Measurements from ENCODE around the gene ALPK3. TPM values are rescaled to one million over a fixed set of nuclear protein-coding genes. Genes with fewer than 3 reads are reported as not detected.

The ALPK3 gene
- total and polyA plus RNA-seq, 4 experiments from 2014 or later = 0.01 to 0.58 (median 0.26) TPM; not detected in 1

GRCh38 chr15:84797801-84798200 is 19.4 kb upstream of the ALPK3 start:
- Histone ChIP-seq H3K27me3 (ENCODE audit: insufficient read depth, low read length) (no peaks in the 10 kb centered on the region), H3K36me3 (ENCODE audit: insufficient read depth, low read length) (peaks cover 50% of the 10 kb centered on the region), H3K27ac (ENCODE audit: low read depth, low read length) (no peak overlapping the region), H3K4me3 (ENCODE audit: low read length in 2 of 2) (no peak overlapping the region), H3K9me3 (ENCODE audit: control insufficient read depth in 1 of 2, low read length in 2 of 2) (no peaks in the 10 kb centered on the region), H3K4me1 (ENCODE audit: insufficient read depth, low read length) (no peaks in the 10 kb centered on the region)
- ChIA-PET POLR2A (ENCODE audit: partially characterized antibody) (no interaction called here), CTCF (ENCODE audit: partially characterized antibody) (no interaction called here)
- Mint-ChIP-seq H3K9me3 (no peaks in the 10 kb centered on the region), H3K27ac (no peak overlapping the region), H3K4me1 (peaks cover 0 to 2% (median under 1%) of the 10 kb centered on the region in 4 donors), H3K36me3 (peaks cover 45 to 68% of the 10 kb centered on the region in 2 donors), H3K27me3 (no peaks in the 10 kb centered on the region), H3K4me3 (no peak overlapping the region)
- no peak for DNase-seq
- intact Hi-C loops (cut with micrococcal nuclease) = no loop called here

GRCh38 chr15:84798436-84798946 is 18.7 kb upstream of the ALPK3 start:
- DNase-seq = no peak
- Mint-ChIP-seq H3K27me3 (no peaks in the 10 kb centered on the region), H3K9me3 (no peaks in the 10 kb centered on the region), H3K4me3 (no peak overlapping the region), H3K36me3 (peaks cover 50 to 73% of the 10 kb centered on the region in 2 donors), H3K4me1 (peaks cover 0 to 2% (median under 1%) of the 10 kb centered on the region in 4 donors), H3K27ac (peak overlapping the region in 2 of 7 donors; percentile 13 to 30)
- POLR2A ChIA-PET (ENCODE audit: partially characterized antibody) = no interaction called here
- Histone ChIP-seq H3K9me3 (ENCODE audit: control insufficient read depth in 1 of 2, low read length in 2 of 2) (no peaks in the 10 kb centered on the region), H3K4me1 (ENCODE audit: insufficient read depth, low read length) (no peaks in the 10 kb centered on the region), H3K27me3 (ENCODE audit: insufficient read depth, low read length) (no peaks in the 10 kb centered on the region), H3K36me3 (ENCODE audit: insufficient read depth, low read length) (peaks cover 55% of the 10 kb centered on the region), H3K27ac (ENCODE audit: low read depth, low read length) (no peak overlapping the region), H3K4me3 (ENCODE audit: low read length in 2 of 2) (no peak overlapping the region)
- CTCF ChIA-PET (ENCODE audit: partially characterized antibody) = no interaction called here
- intact Hi-C loops (cut with micrococcal nuclease) = no loop called here

GRCh38 chr15:84799511-84800187 is 17.5 kb upstream of the ALPK3 start:
- Histone ChIP-seq H3K27me3 (ENCODE audit: insufficient read depth, low read length) (no peaks in the 10 kb centered on the region), H3K27ac (ENCODE audit: low read depth, low read length) (no peak overlapping the region), H3K36me3 (ENCODE audit: insufficient read depth, low read length) (peaks cover 65% of the 10 kb centered on the region), H3K9me3 (ENCODE audit: control insufficient read depth in 1 of 2, low read length in 2 of 2) (no peaks in the 10 kb centered on the region), H3K4me1 (ENCODE audit: insufficient read depth, low read length) (no peaks in the 10 kb centered on the region), H3K4me3 (ENCODE audit: low read length in 2 of 2) (no peak overlapping the region)
- Mint-ChIP-seq H3K27ac (no peak overlapping the region), H3K36me3 (peaks cover 54 to 71% of the 10 kb centered on the region in 2 donors), H3K4me3 (no peak overlapping the region), H3K9me3 (no peaks in the 10 kb centered on the region), H3K27me3 (no peaks in the 10 kb centered on the region), H3K4me1 (peaks cover 0 to 2% (median under 1%) of the 10 kb centered on the region in 4 donors)
- CTCF ChIA-PET (ENCODE audit: partially characterized antibody) = no interaction called here
- no peak for DNase-seq
- intact Hi-C loops (cut with micrococcal nuclease) = no loop called here
- POLR2A ChIA-PET (ENCODE audit: partially characterized antibody) = no interaction called here

GRCh38 chr15:84800365-84800806 is 16.8 kb upstream of the ALPK3 start:
- ChIA-PET CTCF (ENCODE audit: partially characterized antibody) (no interaction called here), POLR2A (ENCODE audit: partially characterized antibody) (no interaction called here)
- Mint-ChIP-seq H3K36me3 (peaks cover 55 to 74% of the 10 kb centered on the region in 2 donors), H3K27me3 (no peaks in the 10 kb centered on the region), H3K4me1 (peaks cover 0 to 2% (median under 1%) of the 10 kb centered on the region in 4 donors), H3K27ac (peak overlapping the region in 1 of 7 donors; percentile 70), H3K9me3 (no peaks in the 10 kb centered on the region), H3K4me3 (no peak overlapping the region)
- Histone ChIP-seq H3K27ac (ENCODE audit: low read depth, low read length) (no peak overlapping the region), H3K4me3 (ENCODE audit: low read length in 2 of 2) (no peak overlapping the region), H3K9me3 (ENCODE audit: control insufficient read depth in 1 of 2, low read length in 2 of 2) (no peaks in the 10 kb centered on the region), H3K36me3 (ENCODE audit: insufficient read depth, low read length) (peaks cover 65% of the 10 kb centered on the region), H3K27me3 (ENCODE audit: insufficient read depth, low read length) (no peaks in the 10 kb centered on the region), H3K4me1 (ENCODE audit: insufficient read depth, low read length) (no peaks in the 10 kb centered on the region)
- intact Hi-C loops (cut with micrococcal nuclease) = no loop called here
- no peak for DNase-seq

- CTCF ChIA-PET (ENCODE audit: partially characterized antibody) = no interaction called here
- Mint-ChIP-seq H3K4me1 (no peaks in the 10 kb centered on the region), H3K36me3 (peaks cover 49 to 52% of the 10 kb centered on the region in 2 donors), H3K27me3 (no peaks in the 10 kb centered on the region), H3K27ac (peak overlapping the region in 1 of 7 donors; percentile 41), H3K4me3 (no peak overlapping the region), H3K9me3 (no peaks in the 10 kb centered on the region)
- no peak for DNase-seq
- Histone ChIP-seq H3K27me3 (ENCODE audit: insufficient read depth, low read length) (no peaks in the 10 kb centered on the region), H3K36me3 (ENCODE audit: insufficient read depth, low read length) (peaks cover 45% of the 10 kb centered on the region), H3K27ac (ENCODE audit: low read depth, low read length) (no peak overlapping the region), H3K9me3 (ENCODE audit: control insufficient read depth in 1 of 2, low read length in 2 of 2) (no peaks in the 10 kb centered on the region), H3K4me3 (ENCODE audit: low read length in 2 of 2) (no peak overlapping the region), H3K4me1 (ENCODE audit: insufficient read depth, low read length) (no peaks in the 10 kb centered on the region)
- intact Hi-C loops (cut with micrococcal nuclease) = no loop called here
- POLR2A ChIA-PET (ENCODE audit: partially characterized antibody) = no interaction called here
Observed at GRCh38 chr15:84804005-84804900, 12.9 kb upstream of the ALPK3 start.

GRCh38 chr15:84805221-84805620 is 11.9 kb upstream of the ALPK3 start:
- no peak for DNase-seq
- Histone ChIP-seq H3K36me3 (ENCODE audit: insufficient read depth, low read length) (peaks cover 35% of the 10 kb centered on the region), H3K4me1 (ENCODE audit: insufficient read depth, low read length) (no peaks in the 10 kb centered on the region), H3K9me3 (ENCODE audit: control insufficient read depth in 1 of 2, low read length in 2 of 2) (no peaks in the 10 kb centered on the region), H3K4me3 (ENCODE audit: low read length in 2 of 2) (no peak overlapping the region), H3K27ac (ENCODE audit: low read depth, low read length) (no peak overlapping the region), H3K27me3 (ENCODE audit: insufficient read depth, low read length) (no peaks in the 10 kb centered on the region)
- intact Hi-C loops (cut with micrococcal nuclease) = no loop called here
- Mint-ChIP-seq H3K36me3 (peaks cover 42 to 44% of the 10 kb centered on the region in 2 donors), H3K4me1 (peaks cover 0 to under 1% (median 0%) of the 10 kb centered on the region in 4 donors), H3K9me3 (no peaks in the 10 kb centered on the region), H3K27ac (peak overlapping the region in 2 of 7 donors; percentile 2 to 19), H3K27me3 (no peaks in the 10 kb centered on the region), H3K4me3 (no peak overlapping the region)
- CTCF ChIA-PET (ENCODE audit: partially characterized antibody) = interaction anchor here (1.3 kb wide), 1 partner anchor 29 kb away, joined by 3 read pairs; no protein-coding TSS in a partner anchor
- POLR2A ChIA-PET (ENCODE audit: partially characterized antibody) = interaction anchor here (0.6 to 0.9 kb wide), 2 partner anchors 14 to 89 kb away, joined by 3 read pairs; partner anchors contain the start of gene SEC11A

GRCh38 chr15:84807228-84807627 is 9.9 kb upstream of the ALPK3 start:
- no peak overlapping the region for H3K27ac Mint-ChIP-seq
- H3K9me3 Mint-ChIP-seq = no peaks in the 10 kb centered on the region
- intact Hi-C loops (cut with micrococcal nuclease) = no loop called here
- no peak for DNase-seq
- CTCF ChIA-PET (ENCODE audit: partially characterized antibody) = no interaction called here
- H3K36me3 Mint-ChIP-seq = peaks cover 32 to 33% of the 10 kb centered on the region in 2 donors
- H3K27me3 ChIP-seq (ENCODE audit: insufficient read depth, low read length) = no peaks in the 10 kb centered on the region
- no peaks in the 10 kb centered on the region for H3K9me3 ChIP-seq (ENCODE audit: control insufficient read depth in 1 of 2, low read length in 2 of 2)
- no peak overlapping the region for H3K27ac ChIP-seq (ENCODE audit: low read depth, low read length)
- POLR2A ChIA-PET (ENCODE audit: partially characterized antibody) = interaction anchor here (0.6 kb wide), 2 partner anchors 174 to 571 kb away, joined by 3 read pairs; no protein-coding TSS in a partner anchor
- H3K4me3 Mint-ChIP-seq = no peak overlapping the region
- no peak overlapping the region for H3K4me3 ChIP-seq (ENCODE audit: low read length in 2 of 2)
- H3K36me3 ChIP-seq (ENCODE audit: insufficient read depth, low read length) = peaks cover 20% of the 10 kb centered on the region
- H3K4me1 Mint-ChIP-seq = peaks cover 0 to 3% (median 0%) of the 10 kb centered on the region in 4 donors
- H3K4me1 ChIP-seq (ENCODE audit: insufficient read depth, low read length) = no peaks in the 10 kb centered on the region
- no peaks in the 10 kb centered on the region for H3K27me3 Mint-ChIP-seq
